Fibroblast of peridontal ligament (primary cell): ENCODE measurements around the gene PPP4R2.

Experiments
- DNase-seq: peaks from one replicate; pipeline ENCODE4 v3.0.0-alpha.2; 2010; ENCODE audit errors: extremely low read depth

Gene PPP4R2

DNA sequence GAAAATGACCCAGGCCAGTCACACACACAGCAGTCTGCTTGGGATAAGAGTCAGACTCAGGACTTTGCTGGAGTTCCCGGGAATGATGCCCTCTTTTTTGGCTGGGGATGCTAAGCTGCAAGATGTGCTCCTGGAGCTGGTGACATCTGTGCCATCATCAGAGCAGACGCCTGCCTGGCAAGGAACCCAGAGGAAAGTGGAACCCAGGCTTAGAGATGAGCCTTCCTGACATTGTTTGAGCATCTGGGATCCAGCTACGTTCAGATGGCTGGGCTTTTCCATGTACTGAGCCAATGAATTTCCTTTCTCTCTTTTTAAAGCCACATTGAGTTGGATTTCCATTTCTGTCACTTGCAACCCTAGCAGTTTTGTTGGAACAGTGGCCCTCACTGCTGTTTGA lies 118.1 kb downstream of the PPP4R2 start:
- DNase-seq: no peak

DNA sequence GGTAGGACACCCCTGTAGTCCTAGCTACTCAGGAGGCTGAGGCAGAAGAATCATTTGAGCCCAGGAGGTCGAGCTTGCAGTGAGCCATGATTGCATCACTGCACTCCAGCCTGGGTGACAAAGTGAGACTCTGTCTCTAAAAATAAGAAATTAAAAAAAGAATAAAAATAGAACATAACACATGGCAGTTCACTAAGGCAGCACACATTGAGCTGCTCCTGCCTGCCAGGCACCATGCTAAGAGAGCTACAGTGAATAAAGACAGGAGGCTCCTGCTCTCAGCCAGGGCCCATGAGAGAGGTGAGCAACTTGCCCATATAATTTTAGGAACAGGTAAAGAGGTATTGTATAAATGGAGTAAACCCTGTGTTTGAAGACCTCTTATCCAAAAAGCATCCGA lies 119.2 kb downstream of the PPP4R2 start:
- no peak for DNase-seq
